ENCODE data around the gene VWF.
"Not testable (repeated sequence)": the region's sequence is repeated elsewhere in the genome, so short reads cannot be mapped to it uniquely, and the experiment has no call there.

DNA sequence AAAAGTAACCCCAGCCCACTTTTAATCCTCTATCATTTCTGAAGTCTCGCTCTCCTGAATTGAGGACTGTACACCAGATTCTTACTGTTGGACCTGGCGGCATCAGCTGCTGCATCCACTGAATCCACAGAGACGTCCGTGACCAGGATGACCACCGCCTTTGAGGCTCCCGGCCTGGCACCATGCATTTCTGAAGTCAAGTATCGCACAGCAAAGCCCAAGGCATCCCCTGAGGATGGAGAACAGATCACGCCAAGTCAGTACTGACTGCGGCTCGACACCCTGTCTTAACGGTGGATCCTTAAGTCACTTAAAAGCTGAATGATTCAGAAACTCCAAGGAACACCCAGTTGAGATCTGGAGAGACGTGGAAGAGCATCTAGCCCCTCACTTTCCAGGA, 108.5 kb downstream of the VWF start:
- TF ChIP-seq, protein P1, sequence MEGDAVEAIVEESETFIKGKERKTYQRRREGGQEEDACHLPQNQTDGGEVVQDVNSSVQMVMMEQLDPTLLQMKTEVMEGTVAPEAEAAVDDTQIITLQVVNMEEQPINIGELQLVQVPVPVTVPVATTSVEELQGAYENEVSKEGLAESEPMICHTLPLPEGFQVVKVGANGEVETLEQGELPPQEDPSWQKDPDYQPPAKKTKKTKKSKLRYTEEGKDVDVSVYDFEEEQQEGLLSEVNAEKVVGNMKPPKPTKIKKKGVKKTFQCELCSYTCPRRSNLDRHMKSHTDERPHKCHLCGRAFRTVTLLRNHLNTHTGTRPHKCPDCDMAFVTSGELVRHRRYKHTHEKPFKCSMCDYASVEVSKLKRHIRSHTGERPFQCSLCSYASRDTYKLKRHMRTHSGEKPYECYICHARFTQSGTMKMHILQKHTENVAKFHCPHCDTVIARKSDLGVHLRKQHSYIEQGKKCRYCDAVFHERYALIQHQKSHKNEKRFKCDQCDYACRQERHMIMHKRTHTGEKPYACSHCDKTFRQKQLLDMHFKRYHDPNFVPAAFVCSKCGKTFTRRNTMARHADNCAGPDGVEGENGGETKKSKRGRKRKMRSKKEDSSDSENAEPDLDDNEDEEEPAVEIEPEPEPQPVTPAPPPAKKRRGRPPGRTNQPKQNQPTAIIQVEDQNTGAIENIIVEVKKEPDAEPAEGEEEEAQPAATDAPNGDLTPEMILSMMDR (IDR thresholded peaks at IDR 0.05 in 2 of 3, conservative IDR thresholded peaks at IDR 0.05 in 1 of 3; ENCODE audit: control insufficient read depth in 2 of 3, extremely low read depth in 1 of 3, insufficient read depth in 1 of 3, low read depth in 3 of 3, low read length in 3 of 3): not testable (repeated sequence)
- not testable (repeated sequence) for TF ChIP-seq POLR2AphosphoS5 (IDR thresholded peaks at IDR 0.05; ENCODE audit: low read length); RFX5 (IDR thresholded peaks at IDR 0.05; ENCODE audit: low read depth, low read length); SRF (IDR thresholded peaks at IDR 0.05; ENCODE audit: low read depth in 2 of 2, low read length in 2 of 2); SUPT20H (IDR thresholded peaks at IDR 0.05; ENCODE audit: borderline replicate concordance, control insufficient read depth, low read depth, low read length); SMAD5 (IDR thresholded peaks at IDR 0.05; ENCODE audit: low read depth); FOXM1 (IDR thresholded peaks at IDR 0.05; ENCODE audit: low read depth, low read length)
- TF ChIP-seq, protein P2, sequence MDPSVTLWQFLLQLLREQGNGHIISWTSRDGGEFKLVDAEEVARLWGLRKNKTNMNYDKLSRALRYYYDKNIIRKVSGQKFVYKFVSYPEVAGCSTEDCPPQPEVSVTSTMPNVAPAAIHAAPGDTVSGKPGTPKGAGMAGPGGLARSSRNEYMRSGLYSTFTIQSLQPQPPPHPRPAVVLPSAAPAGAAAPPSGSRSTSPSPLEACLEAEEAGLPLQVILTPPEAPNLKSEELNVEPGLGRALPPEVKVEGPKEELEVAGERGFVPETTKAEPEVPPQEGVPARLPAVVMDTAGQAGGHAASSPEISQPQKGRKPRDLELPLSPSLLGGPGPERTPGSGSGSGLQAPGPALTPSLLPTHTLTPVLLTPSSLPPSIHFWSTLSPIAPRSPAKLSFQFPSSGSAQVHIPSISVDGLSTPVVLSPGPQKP (IDR thresholded peaks at IDR 0.05; ENCODE audit: low read depth, low read length): not testable (repeated sequence)
